Measurements from ENCODE around the gene MRPL20.
A peak's percentile ranks its signal among the peaks of the same experiment; 100 is the strongest.
"Not testable (repeated sequence)": the region's sequence is repeated elsewhere in the genome, so short reads cannot be mapped to it uniquely, and the experiment has no call there.

MRPL20 gene

GRCh38 chr1:1437033-1437903 is 30.2 kb upstream of the MRPL20 start:
- DNase-seq: no peak

- DNase-seq: no peak
Measured at GRCh38 chr1:1436630-1437032, 29.5 kb upstream of the MRPL20 start.

GRCh38 chr1:1435911-1436629 is 29.0 kb upstream of the MRPL20 start:
- no peak for DNase-seq

GRCh38 chr1:1435106-1435903 is 28.2 kb upstream of the MRPL20 start, which contains the start of gene VWA1:
VWA1 (plus strand) TSS chr1:1435690; CDS start chr1:1435749, 59 bp downstream.
- DNase-seq: peak; percentile 33

GRCh38 chr1:1434824-1435105 is 27.7 kb upstream of the MRPL20 start:
- DNase-seq: no peak

- no peak for DNase-seq
Measured at GRCh38 chr1:1434131-1434823, 27.2 kb upstream of the MRPL20 start.

- DNase-seq: no peak
Measured at GRCh38 chr1:1433804-1434130, 26.7 kb upstream of the MRPL20 start.

GRCh38 chr1:1432951-1433803 is 26.1 kb upstream of the MRPL20 start:
- DNase-seq: peak; percentile 19

- no peak for DNase-seq
Measured at GRCh38 chr1:1432274-1432950, 25.3 kb upstream of the MRPL20 start.

- no peak for DNase-seq
Measured at GRCh38 chr1:1431845-1432273, 24.8 kb upstream of the MRPL20 start.

GRCh38 chr1:1430992-1431844 is 24.1 kb upstream of the MRPL20 start:
- DNase-seq: no peak

GRCh38 chr1:1430114-1430982 is 23.3 kb upstream of the MRPL20 start:
- no peak for DNase-seq

- DNase-seq: no peak
Measured at GRCh38 chr1:1429671-1430073, 22.6 kb upstream of the MRPL20 start.

GRCh38 chr1:1428967-1429366 is 21.9 kb upstream of the MRPL20 start:
- DNase-seq: not testable (repeated sequence)

GRCh38 chr1:1428174-1428573 is 21.1 kb upstream of the MRPL20 start:
- no peak for DNase-seq

- DNase-seq: no peak
Measured at GRCh38 chr1:1427820-1428148, 20.7 kb upstream of the MRPL20 start.

- no peak for DNase-seq
Measured at GRCh38 chr1:1427106-1427819, 20.2 kb upstream of the MRPL20 start.

GRCh38 chr1:1426496-1427105 is 19.5 kb upstream of the MRPL20 start:
- DNase-seq: no peak

Data from NCI-H774 (cell line).